Measurements from ENCODE around the gene CH25H.
"Not testable (repeated sequence)": the region's sequence is repeated elsewhere in the genome, so short reads cannot be mapped to it uniquely, and the experiment has no call there.

Gene CH25H

GRCh38 chr10:89207181-89207800 lies at the start of gene CH25H:
Gene CH25H (minus strand): TSS chr10:89207317. CDS start chr10:89207292, 25 bp downstream.
- peak; percentile 23 for DNase-seq

GRCh38 chr10:89256340-89256739 lies 49.2 kb upstream of the CH25H start:
- DNase-seq, result no peak

- no peak for DNase-seq
Measured at GRCh38 chr10:89255793-89256192, 48.7 kb upstream of the CH25H start.

- not testable (repeated sequence) for DNase-seq
Measured at GRCh38 chr10:89255091-89255579, 48.0 kb upstream of the CH25H start.

GRCh38 chr10:89252225-89252585 lies 45.1 kb upstream of the CH25H start:
- DNase-seq, result no peak

- DNase-seq, result peak; percentile 84
Measured at GRCh38 chr10:89251409-89252224, 44.5 kb upstream of the CH25H start, which contains the start of gene LIPA. Gene LIPA (minus strand): TSS chr10:89251775. CDS start chr10:89247648, 4,127 bp downstream.

GRCh38 chr10:89250865-89251408 lies 43.8 kb upstream of the CH25H start:
- DNase-seq, result no peak

- no peak for DNase-seq
Measured at GRCh38 chr10:89248990-89249389, 41.9 kb upstream of the CH25H start.

- not testable (repeated sequence) for DNase-seq
Measured at GRCh38 chr10:89247623-89248022, 40.5 kb upstream of the CH25H start.

GRCh38 chr10:89245802-89246201 lies 38.7 kb upstream of the CH25H start:
- no peak for DNase-seq

- DNase-seq, result no peak
Measured at GRCh38 chr10:89242840-89243568, 35.9 kb upstream of the CH25H start.

GRCh38 chr10:89242345-89242684 lies 35.2 kb upstream of the CH25H start:
- DNase-seq, result no peak

- DNase-seq, result no peak
Measured at GRCh38 chr10:89241486-89242344, 34.6 kb upstream of the CH25H start.

GRCh38 chr10:89241026-89241425 lies 33.9 kb upstream of the CH25H start:
- no peak for DNase-seq

- no peak for DNase-seq
Measured at GRCh38 chr10:89240519-89240918, 33.4 kb upstream of the CH25H start.

- DNase-seq, result no peak
Measured at GRCh38 chr10:89238956-89239644, 32.0 kb upstream of the CH25H start.

- DNase-seq, result no peak
Measured at GRCh38 chr10:89237849-89238248, 30.7 kb upstream of the CH25H start.

- no peak for DNase-seq
Measured at GRCh38 chr10:89236226-89236797, 29.2 kb upstream of the CH25H start.

- DNase-seq, result no peak
Measured at GRCh38 chr10:89235073-89235798, 28.1 kb upstream of the CH25H start.

- no peak for DNase-seq
Measured at GRCh38 chr10:89233033-89233432, 25.9 kb upstream of the CH25H start.

- DNase-seq, result no peak
Measured at GRCh38 chr10:89228962-89229361, 21.8 kb upstream of the CH25H start.

Data from NCI-H1105 (cell line).